ENCODE measurements around the gene SHD. TPM values are rescaled to one million over a fixed set of nuclear protein-coding genes. Genes with fewer than 3 reads are reported as not detected.
A peak's percentile ranks its signal among the peaks of the same experiment; 100 is the strongest.

The SHD gene
- total RNA-seq, 4 donors from 2014 or later = 7.6 to 51.4 (median 27.5) TPM

DNA sequence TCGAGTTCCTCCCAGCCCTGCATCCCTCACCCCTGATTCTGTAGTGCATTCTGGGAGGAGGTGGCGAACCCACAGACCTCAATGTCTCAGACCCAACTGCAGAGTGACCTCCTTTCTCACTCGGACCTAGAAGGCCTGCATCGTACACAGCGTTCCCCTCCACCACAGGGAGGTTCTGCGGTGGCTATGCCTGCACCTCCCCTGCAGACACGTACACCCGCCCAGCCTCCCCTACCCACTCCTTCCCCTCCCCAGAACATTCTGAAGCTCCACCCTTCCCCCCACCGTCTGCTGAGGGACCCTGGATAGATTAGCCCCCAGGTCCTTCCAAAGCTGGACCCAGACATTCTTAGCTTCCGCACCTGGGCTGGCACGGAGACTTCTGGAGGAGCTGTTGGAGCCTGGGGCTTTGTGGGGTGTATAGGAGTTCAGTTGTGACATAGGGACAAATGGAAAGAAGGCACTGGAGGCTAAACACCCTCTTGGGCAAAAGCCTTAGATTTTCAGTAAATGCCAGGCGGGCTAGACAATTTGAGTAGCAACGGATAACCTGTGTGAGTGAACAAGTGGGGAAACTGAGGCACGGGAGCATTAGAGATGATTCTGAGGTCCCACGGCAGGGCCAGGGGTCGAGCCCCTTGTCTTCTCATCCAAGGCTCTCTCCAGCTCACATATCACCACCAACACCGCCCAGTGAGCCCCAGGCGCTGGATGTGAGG is 24.9 kb downstream of the SHD start:
- H3K4me1 ChIP-seq = peaks cover 0 to 6% (median 1%) of the 10 kb centered on the region in 4 donors
- in situ Hi-C loops (cut with MboI; ENCODE audit: low pct_ligation_motif_present in 1 of 4, low pct_unique_long_range_greater_than_20kb in 1 of 4, low sequenced_read_pairs in 3 of 4) (no loop called here), intact Hi-C loops (cut with DNase I; ENCODE audit: low total_unique reads) (no loop called here)
- TF ChIP-seq CTCF (IDR thresholded peaks at IDR 0.05) (no peak), POLR2AphosphoS5 (IDR thresholded peaks at IDR 0.05) (no peak), POLR2A (IDR thresholded peaks at IDR 0.05) (no peak), EP300 (IDR thresholded peaks at IDR 0.05; ENCODE audit: low read depth) (no peak)
- peak overlapping the region in 2 of 4 donors; percentile 22 to 23 for H3K4me3 ChIP-seq
- peak; percentile 28 for DNase-seq
- H3K36me3 ChIP-seq = no peaks in the 10 kb centered on the region
- 46% methylated on average over 18 of the region's 18 CpGs; no CpG with 5 or more reads in 1 of the 2 donors for WGBS, 2 donors (ENCODE audit: low coverage in 1 of 2)
- no peak overlapping the region for H3K27ac ChIP-seq
- peaks cover 14% of the 10 kb centered on the region for H3K27me3 ChIP-seq
- no peaks in the 10 kb centered on the region for H3K9me3 ChIP-seq

DNA sequence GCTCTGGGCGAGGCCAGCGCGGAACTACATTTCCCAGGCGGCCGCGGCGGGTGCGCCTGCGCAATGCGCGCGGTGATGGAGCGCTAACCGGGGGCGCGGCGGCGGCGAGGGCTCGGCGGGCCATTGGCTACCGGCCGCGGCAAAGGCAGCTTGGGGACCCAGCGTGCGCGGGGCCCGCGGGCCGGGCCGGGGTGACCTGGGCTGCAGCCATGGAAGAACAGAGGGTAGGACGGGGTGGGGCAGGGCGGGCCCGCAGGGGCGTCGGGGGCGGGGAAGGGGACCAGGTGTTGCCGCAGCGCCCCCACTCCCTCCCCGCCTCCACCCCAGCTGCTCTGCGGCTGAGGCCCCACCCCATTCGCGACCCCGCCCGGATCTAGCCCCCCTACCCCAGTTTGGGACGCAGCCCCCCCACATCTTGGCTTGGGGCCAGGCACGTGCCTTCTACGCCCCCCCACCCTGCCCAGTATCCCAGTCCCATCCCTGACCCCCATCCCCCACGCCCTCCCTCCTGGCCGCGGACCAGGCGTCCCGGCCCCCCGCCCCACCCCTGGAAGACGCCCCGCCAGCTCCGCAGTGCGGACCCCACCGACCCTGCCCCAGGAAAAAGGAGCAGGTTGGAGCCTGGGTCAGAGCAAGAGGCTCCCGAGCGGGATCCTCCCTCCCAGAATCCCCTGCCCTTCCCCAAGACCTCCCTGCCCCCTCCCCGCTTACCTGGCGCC is 25.6 kb downstream of the SHD start, which contains the start of gene FSD1:
Gene FSD1 (plus strand): TSS at position 61 of the 719 bp plus-strand sequence. CDS start 149 bp downstream, at position 210.
- peak within 1 kb of the TSS in 2 of 4 donors; percentile 22 to 23 for H3K4me3 ChIP-seq
- intact Hi-C loops (cut with DNase I; ENCODE audit: low total_unique reads) (no loop called here), in situ Hi-C loops (cut with MboI; ENCODE audit: low pct_ligation_motif_present in 1 of 4, low pct_unique_long_range_greater_than_20kb in 1 of 4, low sequenced_read_pairs in 3 of 4) (no loop called here)
- no peak for DNase-seq
- TF ChIP-seq EP300 (IDR thresholded peaks at IDR 0.05; ENCODE audit: low read depth) (no peak), POLR2A (IDR thresholded peaks at IDR 0.05) (no peak), POLR2AphosphoS5 (IDR thresholded peaks at IDR 0.05) (no peak), CTCF (IDR thresholded peaks at IDR 0.05) (no peak)
- peaks cover 14% of the 10 kb centered on the region for H3K27me3 ChIP-seq
- WGBS, 2 donors (ENCODE audit: low coverage in 1 of 2) = 1% methylated on average over 39 of the region's 63 CpGs; no CpG with 5 or more reads in 1 of the 2 donors
- H3K27ac ChIP-seq = no peak within 1 kb of the TSS
- H3K4me1 ChIP-seq = peaks cover 0 to 6% (median 2%) of the 10 kb centered on the region in 4 donors
- no peaks in the 10 kb centered on the region for H3K36me3 ChIP-seq
- no peaks in the 10 kb centered on the region for H3K9me3 ChIP-seq

DNA sequence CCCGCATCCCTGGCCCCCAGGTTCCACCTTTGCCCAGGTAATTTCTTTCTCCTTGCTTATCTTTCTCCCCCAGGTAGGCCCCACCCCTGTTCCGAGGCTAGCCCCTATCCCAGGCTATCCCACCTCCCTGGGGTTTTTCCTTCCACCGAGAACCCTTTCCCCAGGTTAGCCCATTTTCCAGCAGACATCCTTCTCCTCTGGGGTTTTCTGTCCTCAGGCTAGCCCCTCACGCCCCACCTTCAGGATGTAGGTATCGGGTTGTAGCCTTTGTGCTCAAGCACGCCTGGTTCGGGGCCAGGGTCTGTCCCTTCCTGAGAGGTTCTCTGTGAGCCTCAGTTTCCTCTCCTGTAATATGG is 26.2 kb downstream of the SHD start:
- H3K27ac ChIP-seq = no peak overlapping the region
- no peak for DNase-seq
- H3K27me3 ChIP-seq = peaks cover 14% of the 10 kb centered on the region
- peaks cover 0 to 6% (median 2%) of the 10 kb centered on the region in 4 donors for H3K4me1 ChIP-seq
- in situ Hi-C loops (cut with MboI; ENCODE audit: low pct_ligation_motif_present in 1 of 4, low pct_unique_long_range_greater_than_20kb in 1 of 4, low sequenced_read_pairs in 3 of 4) (no loop called here), intact Hi-C loops (cut with DNase I; ENCODE audit: low total_unique reads) (no loop called here)
- TF ChIP-seq CTCF (IDR thresholded peaks at IDR 0.05) (no peak), EP300 (IDR thresholded peaks at IDR 0.05; ENCODE audit: low read depth) (no peak), POLR2AphosphoS5 (IDR thresholded peaks at IDR 0.05) (no peak), POLR2A (IDR thresholded peaks at IDR 0.05) (no peak)
- 73 to 96% methylated on average over 4 to 6 of the region's 7 CpGs for WGBS, 2 donors (ENCODE audit: low coverage in 1 of 2)
- no peak overlapping the region for H3K4me3 ChIP-seq
- no peaks in the 10 kb centered on the region for H3K9me3 ChIP-seq
- H3K36me3 ChIP-seq = no peaks in the 10 kb centered on the region

- WGBS, 2 donors (ENCODE audit: low coverage in 1 of 2) = 72 to 80% methylated on average over 6 to 16 of the region's 16 CpGs
- H3K9me3 ChIP-seq = no peaks in the 10 kb centered on the region
- no peak overlapping the region for H3K4me3 ChIP-seq
- H3K36me3 ChIP-seq = no peaks in the 10 kb centered on the region
- no peak overlapping the region for H3K27ac ChIP-seq
- intact Hi-C loops (cut with DNase I; ENCODE audit: low total_unique reads) = no loop called here
- in situ Hi-C loops (cut with MboI; ENCODE audit: low pct_ligation_motif_present in 1 of 4, low pct_unique_long_range_greater_than_20kb in 1 of 4, low sequenced_read_pairs in 3 of 4) = no loop called here
- DNase-seq = no peak
- peaks cover 14% of the 10 kb centered on the region for H3K27me3 ChIP-seq
- peaks cover 0 to 6% (median 2%) of the 10 kb centered on the region in 4 donors for H3K4me1 ChIP-seq
- TF ChIP-seq EP300 (IDR thresholded peaks at IDR 0.05; ENCODE audit: low read depth) = no peak
- no peak for TF ChIP-seq POLR2A (IDR thresholded peaks at IDR 0.05)
- TF ChIP-seq CTCF (IDR thresholded peaks at IDR 0.05) = no peak
- TF ChIP-seq POLR2AphosphoS5 (IDR thresholded peaks at IDR 0.05) = no peak
Observed at GRCh38 chr19:4305659-4306058, 26.6 kb downstream of the SHD start.

Data from transverse colon (tissue), 4 donors.